Measurements from ENCODE around the gene CCDC78. TPM values are rescaled to one million over a fixed set of nuclear protein-coding genes. Genes with fewer than 3 reads are reported as not detected.
"Not testable (repeated sequence)": the region's sequence is repeated elsewhere in the genome, so short reads cannot be mapped to it uniquely, and the experiment has no call there.

CCDC78 gene
- total RNA-seq, 2 experiments from 2014 or later: 2.5 to 2.9 TPM

DNA sequence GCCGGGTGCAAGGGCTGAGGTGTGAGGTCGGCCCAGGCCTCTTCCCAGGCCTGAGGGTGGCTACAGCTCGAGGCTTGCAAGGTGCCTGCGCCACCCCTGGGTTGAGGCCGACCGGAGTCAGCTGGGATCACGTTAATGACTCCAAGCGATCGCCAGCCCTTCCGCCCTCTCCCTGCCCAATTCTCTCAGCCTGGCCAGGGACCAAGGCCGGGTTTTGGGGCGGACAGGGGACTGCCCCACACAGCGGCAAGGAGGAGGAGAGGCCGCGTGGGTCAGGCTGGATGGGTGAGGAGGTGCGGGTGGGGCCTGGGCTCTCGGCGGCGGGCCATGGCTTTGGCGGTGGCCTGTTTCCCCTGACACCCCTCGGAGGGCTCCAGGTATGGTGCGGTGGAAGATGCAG is 32.9 kb downstream of the CCDC78 start:
- CTCF ChIA-PET: no interaction called here
- Mint-ChIP-seq H3K4me1 (peaks cover 32% of the 10 kb centered on the region), H3K27ac (no peak overlapping the region)

DNA sequence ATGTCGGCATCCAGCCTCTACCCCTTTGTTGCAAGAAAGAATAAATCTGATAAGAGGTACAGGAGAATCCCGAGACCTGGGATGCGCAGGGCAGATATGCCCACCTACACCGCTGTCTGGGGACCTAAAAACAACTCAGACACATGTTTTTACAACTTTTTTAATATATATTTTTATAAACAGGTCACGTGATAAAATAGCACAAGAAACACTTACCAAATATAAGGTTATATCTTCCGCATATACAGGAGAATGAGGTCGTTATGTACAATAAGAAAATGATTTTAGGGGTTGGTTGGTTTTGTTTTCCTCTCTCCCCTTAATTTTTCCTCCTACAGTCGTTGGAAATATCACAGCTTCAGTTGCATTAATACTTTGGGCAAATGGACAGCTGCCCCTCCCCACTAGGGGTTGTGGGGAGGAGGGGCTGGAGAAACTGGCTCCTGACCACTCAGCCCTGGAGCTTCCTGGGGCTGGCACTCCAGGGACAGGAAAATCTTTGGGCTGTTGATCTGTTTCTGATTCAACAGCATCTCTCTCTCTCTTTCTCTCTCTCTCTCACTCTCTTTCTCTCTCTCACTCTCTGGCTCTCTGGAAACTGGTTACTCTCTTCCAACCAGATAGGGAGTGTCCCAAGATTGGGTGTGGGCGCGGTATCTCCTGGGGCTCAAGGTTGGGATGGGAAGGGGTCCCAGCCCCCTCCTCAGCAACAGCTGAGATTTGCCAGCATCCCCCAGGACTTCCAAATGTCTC is 33.7 kb downstream of the CCDC78 start:
- Mint-ChIP-seq H3K27me3 (peaks cover 13% of the 10 kb centered on the region), H3K9me3 (ENCODE audit: low read depth) (peaks cover 2% of the 10 kb centered on the region), H3K27ac (no peak overlapping the region), H3K4me1 (peaks cover 32% of the 10 kb centered on the region), H3K36me3 (peaks cover 1% of the 10 kb centered on the region), H3K4me3 (no peak overlapping the region)
- no peak for DNase-seq
- CTCF ChIA-PET: no interaction called here
- ATAC-seq: no peak

More for the DNA sequence above, 32.9 kb downstream of the CCDC78 start:
- peaks cover 1% of the 10 kb centered on the region for H3K36me3 Mint-ChIP-seq
- peaks cover 13% of the 10 kb centered on the region for H3K27me3 Mint-ChIP-seq
- ATAC-seq: no peak
- DNase-seq: no peak
- peaks cover 2% of the 10 kb centered on the region for H3K9me3 Mint-ChIP-seq (ENCODE audit: low read depth)
- H3K4me3 Mint-ChIP-seq: no peak overlapping the region

DNA sequence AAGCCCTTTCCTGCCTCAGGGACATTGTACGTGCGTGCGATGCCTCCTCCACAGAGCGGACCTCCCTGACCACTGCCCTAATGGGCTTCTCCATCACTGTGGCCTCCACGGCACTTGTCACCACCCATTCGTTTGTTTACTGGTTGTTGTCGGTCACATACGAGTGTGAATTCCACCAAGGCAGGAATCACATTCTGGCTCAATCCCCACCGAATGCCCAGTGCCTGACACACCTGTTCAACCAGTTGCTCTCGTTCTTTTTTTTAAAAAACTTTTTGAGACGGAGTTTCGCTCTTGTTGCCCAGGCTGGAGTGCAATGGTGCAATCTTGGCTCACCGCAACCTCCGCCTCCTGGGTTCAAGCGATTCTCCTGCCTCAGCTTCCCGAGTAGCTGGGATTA is 35.0 kb downstream of the CCDC78 start:
- Mint-ChIP-seq H3K4me1 (peaks cover 32% of the 10 kb centered on the region), H3K27me3 (peaks cover 13% of the 10 kb centered on the region), H3K4me3 (peak overlapping the region; percentile 53), H3K27ac (peak overlapping the region; percentile 63)
- not testable (repeated sequence) for H3K9me3 Mint-ChIP-seq (ENCODE audit: low read depth); H3K36me3 Mint-ChIP-seq; DNase-seq; ATAC-seq
- CTCF ChIA-PET: interaction anchor here (1.5 kb wide), 1 partner anchor 21 kb away, joined by 6 read pairs; no protein-coding TSS in a partner anchor

DNA sequence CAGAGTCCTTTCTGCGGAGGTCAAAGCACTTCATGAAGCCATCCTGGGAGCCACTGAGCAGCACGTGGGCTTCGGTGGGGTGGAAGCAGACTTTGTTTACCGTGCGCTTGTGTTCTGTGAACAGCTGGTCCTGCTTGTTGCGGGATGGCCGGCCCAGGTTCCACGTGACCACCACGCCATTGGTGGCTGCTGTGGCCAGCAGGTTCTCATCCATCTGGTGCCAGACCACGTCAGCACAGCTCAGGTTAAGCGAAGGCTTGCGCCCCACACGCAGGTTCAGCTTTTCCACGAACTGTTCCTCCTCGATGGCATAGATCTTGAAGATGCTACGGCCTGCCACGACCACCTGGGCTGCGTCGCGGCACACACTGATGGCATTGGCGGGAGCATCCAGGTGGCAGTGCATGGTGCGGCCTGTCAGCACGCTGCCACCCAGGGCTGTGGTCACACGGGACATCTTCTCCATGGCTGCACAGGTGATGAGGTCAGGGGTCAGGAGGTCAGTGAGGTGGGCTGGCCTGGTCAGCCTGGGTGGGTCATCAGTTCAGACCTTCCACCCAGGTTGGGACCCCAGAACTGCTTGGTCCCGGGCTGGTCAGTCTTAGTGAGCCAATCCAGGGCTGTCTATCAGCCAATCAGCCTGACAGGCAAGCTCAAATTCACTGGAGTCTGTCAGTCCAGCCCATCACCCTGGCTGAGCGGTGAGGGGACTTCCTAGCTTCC is 36.9 kb downstream of the CCDC78 start:
- peaks cover 10% of the 10 kb centered on the region for H3K27me3 Mint-ChIP-seq
- H3K4me3 Mint-ChIP-seq: peak overlapping the region; percentile 84
- peak overlapping the region; percentile 87 for H3K27ac Mint-ChIP-seq
- peaks cover 28% of the 10 kb centered on the region for H3K4me1 Mint-ChIP-seq
- peaks cover 2% of the 10 kb centered on the region for H3K9me3 Mint-ChIP-seq (ENCODE audit: low read depth)
- DNase-seq (no peak), ATAC-seq (peak; percentile 2)
- peaks cover 4% of the 10 kb centered on the region for H3K36me3 Mint-ChIP-seq
- CTCF ChIA-PET: interaction anchor here (0.8 to 1.6 kb wide), 7 partner anchors 9 to 33 kb away, joined by 3 to 6 read pairs (median 4); partner anchors contain the start of genes ANTKMT, RHOT2 and STUB1

DNA sequence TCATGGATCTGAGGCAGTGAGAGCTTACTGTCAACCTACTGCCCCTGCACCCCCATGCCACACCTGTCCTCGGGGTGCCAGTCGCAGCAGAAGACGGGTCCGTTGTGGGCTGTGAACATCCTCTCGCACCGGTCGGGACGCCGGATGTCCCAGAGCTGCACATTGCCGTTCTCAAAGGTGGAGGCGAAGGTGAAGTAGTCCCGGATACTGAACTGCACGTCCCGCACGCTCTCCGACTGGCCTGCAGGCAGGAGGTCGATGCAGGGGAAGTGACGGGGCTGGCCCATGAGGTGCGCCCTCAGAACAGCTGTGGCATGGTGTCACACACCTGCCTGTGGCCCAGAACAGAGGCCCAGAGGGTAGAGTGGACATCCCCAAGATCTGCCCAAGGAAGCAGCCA is 38.7 kb downstream of the CCDC78 start:
- no peak overlapping the region for H3K27ac Mint-ChIP-seq
- CTCF ChIA-PET: interaction anchor here (1.2 kb wide), 1 partner anchor 278 kb away, joined by 3 read pairs; no protein-coding TSS in a partner anchor
- DNase-seq: no peak
- H3K4me1 Mint-ChIP-seq: peaks cover 36% of the 10 kb centered on the region
- peaks cover 2% of the 10 kb centered on the region for H3K9me3 Mint-ChIP-seq (ENCODE audit: low read depth)
- ATAC-seq: no peak
- no peak overlapping the region for H3K4me3 Mint-ChIP-seq
- peaks cover 4% of the 10 kb centered on the region for H3K27me3 Mint-ChIP-seq
- peaks cover 4% of the 10 kb centered on the region for H3K36me3 Mint-ChIP-seq

DNA sequence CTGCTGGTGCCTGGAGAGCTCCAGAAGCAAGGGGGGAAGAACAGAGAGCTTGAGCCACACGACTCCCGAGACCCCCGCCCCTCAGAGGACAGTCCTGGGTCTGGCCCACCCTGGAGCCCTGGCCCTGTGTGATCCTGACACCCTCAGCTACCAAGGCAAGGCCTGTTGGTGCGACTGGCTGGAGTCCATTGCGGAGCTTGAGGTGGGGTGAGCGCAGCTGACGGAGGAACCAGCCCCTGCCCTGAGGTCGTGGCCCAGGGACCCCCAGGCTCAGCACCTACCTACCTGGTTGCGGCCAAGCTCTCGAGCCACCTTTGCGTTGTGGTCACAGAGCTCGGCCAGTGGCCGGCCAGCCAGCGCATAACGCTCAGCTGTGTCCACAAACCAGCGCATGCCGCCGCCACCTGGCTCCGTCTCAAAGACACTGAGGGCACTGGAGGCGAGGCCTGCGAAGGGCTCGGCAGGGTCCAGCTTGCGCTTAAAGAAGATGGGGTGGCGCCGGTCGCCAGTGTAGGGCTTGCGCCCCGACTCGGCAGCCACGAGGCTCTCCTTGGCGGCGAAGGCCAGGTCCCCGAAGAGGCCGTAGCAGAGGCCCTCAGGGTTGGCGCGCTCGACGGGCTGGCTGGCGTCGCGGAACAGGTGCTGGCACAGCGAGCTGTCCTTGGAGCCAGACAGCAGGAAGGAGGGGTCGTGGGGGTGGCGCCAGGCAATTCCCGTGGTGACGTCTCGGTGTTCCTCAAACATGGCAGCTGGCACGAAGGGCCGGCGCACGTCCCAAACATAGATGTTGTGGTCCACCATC is 39.6 kb downstream of the CCDC78 start:
- CTCF ChIA-PET: interaction anchor here (0.5 to 1.4 kb wide), 4 partner anchors 10 to 278 kb away, joined by 3 to 4 read pairs (median 3); no protein-coding TSS in a partner anchor
- DNase-seq: no peak
- peaks cover 6% of the 10 kb centered on the region for H3K36me3 Mint-ChIP-seq
- no peak for ATAC-seq
- H3K27me3 Mint-ChIP-seq: no peaks in the 10 kb centered on the region
- H3K9me3 Mint-ChIP-seq (ENCODE audit: low read depth): no peaks in the 10 kb centered on the region
- H3K4me3 Mint-ChIP-seq: no peak overlapping the region
- H3K27ac Mint-ChIP-seq: no peak overlapping the region
- peaks cover 42% of the 10 kb centered on the region for H3K4me1 Mint-ChIP-seq

DNA sequence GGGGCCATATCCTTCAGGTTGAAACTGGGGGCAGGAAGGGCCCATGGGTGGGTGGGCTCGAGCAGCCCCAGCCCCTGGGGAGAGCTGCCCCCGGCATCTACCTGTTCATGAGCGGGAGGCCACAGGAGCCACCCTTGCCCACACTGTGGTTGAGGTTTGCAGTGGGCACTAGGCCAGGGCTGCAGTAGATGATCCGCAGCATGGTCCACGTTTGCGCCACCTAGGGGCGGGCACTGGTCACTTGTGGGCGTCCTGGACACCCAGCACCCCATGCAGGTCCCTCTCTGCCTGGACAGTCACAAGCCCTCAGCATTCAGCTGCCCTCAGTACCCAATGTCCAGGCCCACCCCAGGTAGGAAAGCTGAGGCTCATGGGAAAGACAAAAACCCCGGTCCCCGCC is 40.3 kb downstream of the CCDC78 start:
- CTCF ChIA-PET: interaction anchor here (0.5 to 1.4 kb wide), 3 partner anchors 11 to 49 kb away, joined by 3 to 4 read pairs (median 3); no protein-coding TSS in a partner anchor
- H3K4me3 Mint-ChIP-seq: no peak overlapping the region
- no peaks in the 10 kb centered on the region for H3K27me3 Mint-ChIP-seq
- ATAC-seq (no peak), DNase-seq (no peak)
- H3K4me1 Mint-ChIP-seq: peaks cover 46% of the 10 kb centered on the region
- no peaks in the 10 kb centered on the region for H3K9me3 Mint-ChIP-seq (ENCODE audit: low read depth)
- H3K36me3 Mint-ChIP-seq: peaks cover 7% of the 10 kb centered on the region
- no peak overlapping the region for H3K27ac Mint-ChIP-seq

DNA sequence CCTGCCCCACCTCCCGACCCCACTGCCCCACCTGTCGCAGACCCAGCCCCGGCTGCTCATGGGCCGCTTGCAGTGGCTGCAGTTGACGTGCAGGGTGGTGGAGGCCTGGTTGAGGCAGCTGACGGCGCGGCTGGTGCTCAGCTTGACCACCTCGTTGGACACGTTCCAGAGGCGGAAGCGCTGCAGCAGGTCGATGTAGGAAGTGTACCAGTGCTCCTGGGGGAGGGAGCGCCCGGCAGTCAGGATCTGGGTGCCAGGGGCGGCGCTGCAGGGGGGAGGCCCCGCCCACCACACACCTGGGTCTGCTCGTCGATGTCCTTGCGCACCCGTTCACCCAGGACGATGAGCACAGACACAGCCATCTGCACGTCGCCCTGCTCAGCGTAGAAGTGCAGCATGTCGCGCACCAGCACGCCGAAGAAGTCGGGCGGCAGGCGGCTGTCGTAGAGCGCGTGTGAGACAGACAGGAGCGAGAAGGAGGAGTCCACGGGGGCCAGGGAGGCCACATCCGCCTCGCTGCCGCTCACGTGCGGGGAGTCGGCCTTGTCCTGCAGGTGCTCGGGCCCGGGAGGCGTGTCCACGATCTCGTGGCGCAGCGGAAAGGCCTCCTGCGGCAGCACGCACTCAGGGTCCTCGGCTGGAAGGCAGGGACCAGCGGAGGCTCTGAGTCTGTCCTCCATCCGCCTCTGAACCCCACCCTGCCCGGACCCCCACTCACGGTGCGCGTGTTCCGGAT is 41.1 kb downstream of the CCDC78 start:
- Mint-ChIP-seq H3K4me1 (peaks cover 43% of the 10 kb centered on the region), H3K36me3 (peaks cover 7% of the 10 kb centered on the region), H3K9me3 (ENCODE audit: low read depth) (no peaks in the 10 kb centered on the region), H3K27me3 (no peaks in the 10 kb centered on the region), H3K4me3 (no peak overlapping the region), H3K27ac (no peak overlapping the region)
- ATAC-seq: no peak
- no peak for DNase-seq
- CTCF ChIA-PET: interaction anchor here (1.1 to 1.4 kb wide), 4 partner anchors 11 to 48 kb away, joined by 3 to 4 read pairs (median 4); partner anchors contain the start of gene RHOT2

DNA sequence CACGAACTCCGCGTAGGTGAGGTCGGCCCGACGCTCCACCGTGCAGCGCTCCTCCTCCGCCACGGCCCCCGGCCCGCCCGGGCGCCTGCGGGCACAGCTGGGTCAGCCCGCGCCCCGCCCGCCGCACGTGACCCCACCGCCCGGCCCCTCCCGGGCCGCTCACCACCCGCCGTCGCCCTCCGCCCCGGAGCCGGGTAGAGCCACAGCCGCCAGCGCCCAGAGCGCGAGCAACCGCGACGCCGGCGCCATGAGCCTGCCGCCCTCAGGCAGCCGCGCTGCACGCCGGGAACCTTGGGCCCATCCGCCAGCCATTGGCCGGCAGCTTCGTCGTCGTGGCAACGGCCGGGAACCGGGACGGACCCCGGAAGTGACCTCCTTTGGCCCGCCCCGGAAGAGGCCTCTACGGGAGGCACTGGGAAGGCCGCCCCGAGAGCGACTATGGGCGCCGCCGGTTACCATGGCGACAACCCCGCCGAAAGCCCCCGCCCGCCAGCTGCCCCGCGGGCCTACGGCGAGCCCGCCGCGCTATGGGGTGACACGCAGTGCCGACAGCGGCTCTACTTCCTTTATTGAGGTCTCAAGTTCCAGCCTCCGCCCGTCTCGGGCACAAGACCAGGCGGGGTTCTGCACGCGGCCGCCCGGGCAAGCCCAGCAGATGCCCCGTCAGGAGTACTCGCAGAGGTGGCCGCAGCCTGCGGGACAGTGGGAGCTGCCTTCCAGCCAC is 42.0 kb downstream of the CCDC78 start, which contains the start of gene JMJD8:
Gene JMJD8 (minus strand): TSS at position 264 of the 724 bp plus-strand sequence. CDS start 15 bp downstream, at position 249.
- Mint-ChIP-seq H3K27ac (peak within 1 kb of the TSS; percentile 75), H3K4me3 (peak within 1 kb of the TSS; percentile 66), H3K36me3 (peaks cover 7% of the 10 kb centered on the region), H3K27me3 (no peaks in the 10 kb centered on the region), H3K9me3 (ENCODE audit: low read depth) (no peaks in the 10 kb centered on the region), H3K4me1 (peaks cover 41% of the 10 kb centered on the region)
- CTCF ChIA-PET: interaction anchor here (0.6 to 1.2 kb wide), 3 partner anchors 14 to 31 kb away, joined by 3 to 4 read pairs (median 3); partner anchors contain the start of genes METRN and RHOT2
- ATAC-seq: peak; percentile 73
- DNase-seq: peak; percentile 98

DNA sequence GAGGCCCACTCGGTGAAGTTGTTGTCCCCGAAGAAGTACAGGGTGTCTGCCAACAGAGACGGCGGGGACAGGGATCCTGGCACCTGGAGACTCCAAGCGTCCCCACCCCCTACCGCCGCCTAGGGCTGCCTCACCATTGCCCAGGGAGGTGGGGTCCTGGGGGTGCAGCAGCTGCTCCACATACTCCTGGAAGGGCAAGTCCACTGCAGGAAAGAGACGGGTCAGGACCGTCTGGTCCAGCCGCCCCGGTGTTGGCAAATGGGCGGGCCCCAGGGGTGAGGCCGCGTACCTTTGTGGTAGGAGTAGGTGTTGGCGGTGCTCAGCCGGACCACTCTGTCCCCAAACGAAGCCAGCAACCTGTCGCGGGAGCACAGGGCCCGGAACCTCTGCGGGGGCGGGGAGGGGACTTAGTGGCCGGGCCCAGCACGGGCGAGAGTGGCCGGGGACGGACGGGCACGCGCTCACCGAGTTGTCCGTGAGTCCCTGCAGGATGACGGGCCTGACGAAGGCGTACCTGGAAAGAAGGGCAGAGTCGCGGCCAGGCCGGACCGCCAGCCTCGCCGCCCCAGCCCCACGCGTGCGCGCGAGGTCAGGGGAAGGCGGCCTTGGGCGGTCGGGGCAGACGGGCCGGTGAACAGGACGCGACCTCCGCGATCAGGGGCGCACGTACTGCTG is 42.7 kb downstream of the CCDC78 start:
- ATAC-seq (no peak), DNase-seq (no peak)
- Mint-ChIP-seq H3K27ac (peak overlapping the region; percentile 73), H3K36me3 (peaks cover 7% of the 10 kb centered on the region), H3K27me3 (no peaks in the 10 kb centered on the region), H3K4me3 (peak overlapping the region; percentile 66), H3K9me3 (ENCODE audit: low read depth) (no peaks in the 10 kb centered on the region), H3K4me1 (peaks cover 36% of the 10 kb centered on the region)
- CTCF ChIA-PET: interaction anchor here (1.1 to 1.2 kb wide), 2 partner anchors 14 to 15 kb away, joined by 3 to 4 read pairs; partner anchors contain the start of gene RHOT2
